OCI-M2 (cell line): Measurements from ENCODE around the gene KBTBD2.
"Not testable (repeated sequence)": the region's sequence is repeated elsewhere in the genome, so short reads cannot be mapped to it uniquely, and the experiment has no call there.

Experiments used
- DNase-seq: peaks from one replicate; lab custom pipeline; 2025; ENCODE audit not compliant: unreplicated experiment; lab: John Stamatoyannopoulos, UW

Gene KBTBD2

DNA sequence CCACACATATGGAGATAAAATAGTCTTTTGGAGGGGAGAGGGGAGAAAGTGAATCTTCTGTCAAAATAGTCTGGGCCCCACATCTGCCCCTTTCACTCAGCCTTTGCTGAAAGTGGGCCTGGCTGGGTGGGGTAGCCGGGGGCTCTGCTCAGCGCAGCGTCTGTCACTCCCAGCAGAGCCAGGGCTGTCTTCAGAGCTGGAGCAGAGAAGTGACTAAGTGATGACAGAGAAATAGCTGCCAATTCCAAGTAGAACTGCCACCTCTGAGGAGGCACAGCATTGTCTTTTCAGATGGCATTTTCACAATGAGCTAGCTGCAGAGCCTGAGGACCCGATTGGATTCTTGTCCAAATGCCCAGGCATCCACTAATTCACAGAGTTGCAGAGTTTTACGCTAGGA lies 34.5 kb downstream of the KBTBD2 start:
- DNase-seq, result not testable (repeated sequence)

GRCh38 chr7:32855837-32856775 lies 35.5 kb downstream of the KBTBD2 start:
- DNase-seq, result not testable (repeated sequence)

DNA sequence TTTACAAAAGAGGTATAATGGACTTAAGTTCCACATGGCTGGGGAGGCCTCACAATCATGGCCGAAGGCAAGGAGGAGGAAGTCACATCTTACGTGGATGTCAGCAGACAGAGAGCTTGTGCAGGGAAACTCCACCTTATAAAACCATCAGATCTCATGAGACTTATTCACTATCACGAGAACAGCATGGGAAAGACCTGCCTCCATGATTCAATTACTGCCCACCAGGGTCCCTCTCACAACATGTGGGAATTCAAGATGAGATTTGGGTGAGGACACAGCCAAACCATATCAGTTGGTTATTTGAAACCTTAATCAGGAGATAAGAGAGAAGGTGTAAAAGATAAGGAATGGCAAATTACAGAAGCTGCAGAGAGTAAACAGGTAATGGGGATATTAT lies 40.9 kb downstream of the KBTBD2 start:
- not testable (repeated sequence) for DNase-seq

DNA sequence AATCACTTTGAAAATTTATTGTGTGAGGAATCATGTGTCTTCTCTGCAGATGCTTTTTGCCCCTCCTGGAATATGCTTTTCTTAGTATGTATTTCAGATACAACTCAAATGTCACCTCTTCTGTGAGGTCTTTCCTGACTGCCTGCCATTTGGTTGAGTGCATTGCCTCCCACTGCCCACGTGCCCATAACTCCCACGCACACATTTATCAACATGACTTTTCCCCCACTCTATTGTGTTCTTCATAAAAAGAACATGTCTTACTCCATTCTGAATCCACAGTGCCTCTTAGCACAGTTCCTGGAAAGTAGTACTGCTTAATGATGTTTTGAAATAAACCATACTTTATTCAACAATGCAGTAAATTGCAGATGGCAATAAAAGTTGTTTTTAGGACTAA lies 42.9 kb downstream of the KBTBD2 start:
- DNase-seq, result not testable (repeated sequence)

DNA sequence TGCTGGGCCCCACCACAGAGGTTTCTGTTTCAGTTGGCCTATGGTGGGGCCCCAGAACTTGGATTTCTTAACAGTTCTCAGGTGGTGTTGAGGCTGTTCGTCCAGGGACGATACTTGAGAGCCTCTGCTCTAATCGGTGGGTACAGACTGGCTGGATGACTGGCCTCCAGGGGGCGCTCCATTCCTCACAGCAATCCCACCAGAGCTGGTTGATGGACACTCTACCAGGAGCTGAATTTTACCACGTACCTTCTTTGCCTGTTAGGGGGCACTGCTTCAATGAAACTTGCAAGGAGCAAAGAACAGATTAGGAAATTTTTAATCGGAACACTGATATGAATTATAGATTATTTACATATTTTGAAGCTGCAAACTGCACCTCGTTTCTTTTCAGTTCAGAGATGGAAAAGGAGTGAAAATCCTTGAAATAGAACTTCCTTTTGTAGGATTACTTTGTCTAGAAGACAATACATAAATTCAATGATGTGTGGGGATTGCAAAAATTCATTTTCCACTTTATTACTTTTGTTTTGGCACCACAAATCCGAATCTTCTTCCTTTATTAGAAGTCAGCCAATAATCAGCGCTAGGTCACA lies 44.8 kb downstream of the KBTBD2 start:
- DNase-seq, result peak; percentile 21

- not testable (repeated sequence) for DNase-seq
These were observed 46.8 kb downstream of the KBTBD2 start for GRCh38 chr7:32844748-32845147.

DNA sequence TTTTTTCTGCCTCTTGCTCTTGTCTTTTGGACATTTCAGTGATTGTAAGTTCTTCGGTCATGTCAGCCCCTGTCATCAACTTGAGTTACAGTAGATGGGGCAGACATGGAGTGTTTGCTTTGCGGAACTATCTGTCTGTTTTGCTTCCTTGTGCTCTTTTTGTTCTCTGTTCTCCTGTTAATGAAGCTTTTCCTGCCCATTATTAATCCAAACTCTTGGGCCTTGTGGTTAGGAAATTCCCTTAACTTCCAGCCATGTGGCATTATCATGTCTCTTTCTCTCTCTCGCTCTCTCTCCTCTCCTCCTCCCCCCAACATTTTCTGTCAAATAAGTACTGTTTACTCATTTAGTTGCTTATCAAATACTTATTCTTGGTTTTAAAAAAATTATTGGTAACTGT lies 47.8 kb downstream of the KBTBD2 start:
- not testable (repeated sequence) for DNase-seq

GRCh38 chr7:32839846-32840245 lies 51.7 kb downstream of the KBTBD2 start:
- not testable (repeated sequence) for DNase-seq

- DNase-seq, result not testable (repeated sequence)
These were observed 62.4 kb downstream of the KBTBD2 start for GRCh38 chr7:32828996-32829752.
